IPS DF 4.7 (cell line): ENCODE results near the gene TTC27.
"Not testable (repeated sequence)": the region's sequence is repeated elsewhere in the genome, so short reads cannot be mapped to it uniquely, and the experiment has no call there.

Source experiments
- DNase-seq: peaks from one replicate; pipeline ENCODE4 v3.0.0-alpha.2; 2013; ENCODE audit warnings: low spot score; ENCODE audit errors: extremely low read depth

TTC27 gene

DNA sequence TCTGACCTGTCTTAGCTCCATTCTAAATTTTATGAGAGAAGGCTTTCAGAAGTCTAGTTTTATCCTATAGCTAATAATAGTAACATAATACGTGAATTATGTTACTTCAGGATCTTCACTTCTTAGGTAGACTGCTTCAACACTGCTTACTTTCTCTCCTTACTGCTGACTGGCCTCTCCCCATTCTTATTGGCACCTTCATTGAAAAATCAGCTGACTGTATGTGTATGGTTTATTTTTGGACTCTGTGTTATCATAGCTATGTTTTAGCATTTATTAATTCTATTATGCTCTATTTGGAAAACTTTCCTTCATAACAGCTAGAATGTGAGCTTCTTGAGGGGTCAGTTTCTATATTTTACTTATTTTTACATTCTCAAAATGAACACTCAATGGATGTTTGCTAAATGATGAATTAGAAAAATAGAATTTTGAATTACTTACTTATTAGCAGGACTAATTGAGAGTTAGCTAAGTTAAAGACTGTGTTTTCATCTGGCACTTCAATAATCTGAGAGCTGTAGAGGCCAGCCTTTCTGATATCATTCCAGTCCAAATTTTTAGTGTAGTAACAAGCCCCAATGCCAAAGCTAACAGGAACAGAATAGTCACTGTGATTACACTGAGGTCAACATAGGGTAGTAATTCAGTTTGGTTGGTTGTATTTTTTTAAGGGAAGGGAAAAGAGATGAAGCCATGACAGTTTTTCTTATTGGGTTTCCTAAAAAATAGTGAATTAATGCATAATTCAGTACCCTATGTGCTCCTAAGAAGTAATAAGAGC, 92.3 kb downstream of the TTC27 start:
- DNase-seq: no peak

DNA sequence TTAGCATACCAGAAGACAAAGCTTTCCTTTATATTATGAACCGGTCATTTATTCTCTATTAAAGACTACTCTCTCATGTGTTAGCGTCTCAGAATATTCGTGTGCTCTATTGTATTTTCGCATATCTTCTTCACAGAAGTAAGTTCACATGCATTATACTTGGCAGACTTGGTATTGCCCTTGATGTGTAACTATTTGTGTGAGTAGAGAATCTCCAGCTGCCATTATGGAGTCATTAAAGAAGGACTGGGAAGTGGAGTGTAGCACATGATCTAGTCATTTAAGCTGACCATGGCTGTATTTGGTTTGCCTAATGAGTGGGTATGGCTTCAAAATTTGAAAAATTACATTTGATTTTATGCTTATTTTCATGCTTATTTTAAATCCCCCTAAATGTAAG, 92.9 kb downstream of the TTC27 start:
- no peak for DNase-seq

DNA sequence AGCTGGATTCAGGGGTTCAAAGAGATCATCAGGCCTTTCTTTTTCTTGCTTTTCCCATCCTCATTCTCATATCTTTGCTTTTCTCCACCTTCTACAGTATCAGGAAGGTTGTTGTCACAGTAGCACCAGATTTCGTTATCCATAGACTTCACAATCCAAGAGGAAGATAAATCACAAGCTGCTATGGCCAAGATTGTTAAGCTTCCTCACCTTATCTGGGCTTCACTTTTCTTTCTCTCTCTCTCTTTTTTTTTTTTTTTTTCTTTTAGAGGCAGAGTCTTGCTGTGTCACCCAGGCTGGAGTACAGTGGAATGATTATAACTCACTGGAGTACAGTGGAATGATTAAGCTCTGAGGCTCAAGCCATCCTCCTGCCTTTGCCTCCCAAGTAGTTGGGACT, 93.5 kb downstream of the TTC27 start:
- DNase-seq: no peak

- no peak for DNase-seq
Observed at GRCh38 chr2:32723467-32724079, 95.7 kb downstream of the TTC27 start.

DNA sequence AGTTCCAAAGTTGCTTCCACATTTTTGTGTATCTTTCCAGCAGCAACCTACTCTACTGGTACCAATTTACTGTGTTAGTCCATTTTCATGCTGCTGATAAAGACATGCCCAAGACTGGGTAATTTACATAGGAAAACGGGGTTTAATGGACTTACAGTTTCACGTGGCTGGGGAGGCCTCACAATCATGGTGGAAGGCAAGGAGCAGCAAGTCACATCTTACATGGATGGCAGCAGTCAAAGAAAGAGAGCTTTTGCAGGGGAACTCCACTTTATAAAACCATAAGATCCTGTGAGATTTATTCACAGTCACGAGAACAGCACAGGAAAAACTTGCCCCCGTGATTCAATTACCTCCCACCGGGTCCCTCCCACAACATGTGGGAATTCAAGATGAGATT, 98.8 kb downstream of the TTC27 start:
- DNase-seq: not testable (repeated sequence)

- DNase-seq: no peak
Observed at GRCh38 chr2:32727157-32727556, 99.3 kb downstream of the TTC27 start.

- not testable (repeated sequence) for DNase-seq
Observed at GRCh38 chr2:32730958-32731357, 103.1 kb downstream of the TTC27 start.

DNA sequence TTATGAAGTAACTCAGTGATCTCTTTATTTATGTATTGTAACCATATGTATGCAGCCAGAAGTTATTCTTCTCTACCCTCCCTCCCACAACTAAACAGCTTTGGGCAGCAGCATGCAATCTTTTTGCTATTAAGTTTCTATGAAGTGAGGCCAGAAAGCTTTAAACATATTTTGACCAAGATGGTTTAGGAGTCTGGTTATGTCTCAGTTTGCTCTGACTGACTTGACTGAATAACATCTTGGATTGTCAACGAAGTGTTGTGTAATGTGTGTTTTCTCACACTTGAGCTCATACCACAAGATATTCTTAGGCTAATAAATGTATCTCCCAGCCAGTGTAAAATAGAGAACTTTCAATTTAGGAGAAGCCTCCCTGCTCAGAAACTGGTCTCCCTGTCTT, 104.3 kb downstream of the TTC27 start:
- DNase-seq: no peak

GRCh38 chr2:32732912-32733472, 105.1 kb downstream of the TTC27 start:
- DNase-seq: no peak

GRCh38 chr2:32735348-32735747, 107.5 kb downstream of the TTC27 start:
- no peak for DNase-seq

GRCh38 chr2:32738939-32739338, 111.1 kb downstream of the TTC27 start:
- DNase-seq: no peak

DNA sequence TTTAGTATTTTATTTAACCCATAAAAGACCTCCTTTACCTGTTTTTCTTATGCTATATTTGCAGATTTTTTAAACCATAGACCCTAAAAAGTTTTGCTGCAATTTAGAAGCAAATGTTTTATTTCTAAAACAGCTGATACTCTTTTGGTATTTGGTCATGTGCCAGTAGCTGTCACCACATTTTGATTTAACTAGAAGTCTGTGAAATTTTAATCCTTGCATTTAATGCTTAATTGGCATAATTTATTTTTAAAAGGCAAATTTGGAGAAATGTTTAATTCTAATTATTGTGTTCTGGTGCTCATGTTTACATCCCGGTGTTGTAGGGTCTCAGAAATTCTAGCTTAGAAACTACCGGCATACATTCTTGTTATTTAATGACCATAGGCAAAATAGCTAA, 111.8 kb downstream of the TTC27 start:
- DNase-seq: no peak

DNA sequence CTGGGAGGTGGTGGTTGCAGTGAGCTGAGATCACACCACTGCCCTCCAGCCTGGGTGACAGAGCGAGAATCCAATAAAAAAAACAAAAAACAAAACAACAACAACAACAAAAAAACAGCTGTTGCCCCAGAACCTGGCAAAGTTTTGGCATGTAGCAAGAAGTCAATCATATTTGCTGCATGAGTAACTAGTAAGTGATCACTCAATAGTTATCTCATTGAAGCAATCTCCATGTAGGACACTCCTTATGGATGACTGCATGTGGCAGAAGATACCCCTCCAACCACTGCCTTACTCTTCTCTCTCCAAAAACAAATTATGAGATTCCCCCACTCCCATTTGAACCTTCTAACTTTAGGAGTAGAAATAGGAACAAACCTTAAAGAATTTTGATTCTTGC, 113.7 kb downstream of the TTC27 start:
- DNase-seq: no peak

GRCh38 chr2:32742376-32742775, 114.5 kb downstream of the TTC27 start:
- DNase-seq: no peak

- no peak for DNase-seq
Observed at GRCh38 chr2:32743480-32744236, 115.8 kb downstream of the TTC27 start.

DNA sequence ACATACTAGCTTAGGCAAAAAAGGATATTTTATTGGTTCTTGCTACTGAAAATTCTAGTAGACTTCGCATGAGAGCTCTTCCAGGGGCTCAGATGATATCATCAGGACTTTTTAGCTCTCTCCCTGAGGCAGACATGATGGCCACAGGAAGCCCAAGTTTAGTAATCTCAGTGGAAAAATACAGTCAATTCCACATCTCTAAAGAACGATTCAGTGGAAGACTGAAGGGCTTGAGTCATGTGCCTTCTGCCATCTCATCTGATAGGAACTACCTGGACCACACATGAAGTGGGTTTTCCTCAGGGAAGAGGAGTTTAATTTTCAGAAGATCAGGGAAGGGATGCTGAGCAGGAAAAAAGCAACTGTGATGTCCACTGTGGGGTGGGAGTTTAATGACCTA, 117.3 kb downstream of the TTC27 start:
- no peak for DNase-seq

- DNase-seq: no peak
Observed at GRCh38 chr2:32745675-32746074, 117.8 kb downstream of the TTC27 start.

GRCh38 chr2:32746669-32747068, 118.8 kb downstream of the TTC27 start:
- no peak for DNase-seq

- DNase-seq: no peak
Observed at GRCh38 chr2:32748158-32748557, 120.3 kb downstream of the TTC27 start.

DNA sequence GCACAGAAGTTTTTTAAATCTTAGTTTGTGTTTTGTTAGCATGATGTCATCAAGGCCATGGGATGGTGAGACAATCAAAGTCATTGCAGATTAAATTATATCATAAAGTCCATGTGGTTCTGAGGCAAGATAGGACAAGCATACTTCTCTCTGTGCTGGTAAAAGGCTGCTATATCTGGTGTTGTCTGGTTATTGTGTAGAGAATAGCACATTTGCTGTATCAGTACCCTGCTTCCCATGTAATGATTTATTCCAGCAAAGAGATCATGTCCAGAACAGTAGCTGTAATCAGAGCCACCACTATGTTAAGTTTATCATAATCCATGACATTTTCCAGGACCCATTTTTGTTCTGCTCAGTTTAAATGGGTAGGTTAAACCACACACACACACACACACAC, 123.0 kb downstream of the TTC27 start:
- no peak for DNase-seq

DNA sequence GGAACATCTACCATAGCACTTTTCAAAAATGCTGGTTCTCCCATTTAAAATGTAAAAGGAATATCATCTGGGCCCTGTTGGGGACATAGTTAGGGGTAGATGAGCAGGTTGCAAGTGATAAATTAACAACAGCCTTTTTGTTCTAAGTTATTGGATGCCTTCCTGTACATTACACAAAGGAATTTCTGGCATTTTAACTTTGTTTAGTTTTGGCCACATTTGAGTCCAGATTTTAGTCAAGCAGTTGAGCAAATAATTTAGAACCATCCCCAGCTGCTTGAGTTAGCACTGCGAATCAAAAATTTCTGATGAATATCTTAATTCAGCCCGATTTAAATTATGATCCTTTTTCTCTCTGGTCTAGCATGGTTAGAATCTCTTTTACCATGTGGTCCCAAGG, 124.4 kb downstream of the TTC27 start:
- no peak for DNase-seq

- DNase-seq: no peak
Observed at GRCh38 chr2:32752952-32753351, 125.1 kb downstream of the TTC27 start.
